Vagina (tissue), 2 donors: ENCODE data around the gene BASP1.

Experiments used
- CTCF ChIP-seq, 3 experiments: fragments of 450-650 bp in 2 of 3; fragments of 200-600 bp in 1 of 3; sonication (generic) in 1 of 3; IDR thresholded peaks; one replicate each; pipeline ENCODE4 v1.5.1; 2017 to 2019; ENCODE audit warnings: antibody characterized with exemption in 3 of 3, mild to moderate bottlenecking in 2 of 3, moderate library complexity in 2 of 3
- POLR2A ChIP-seq, 2 donors: fragments of 450-650 bp; IDR thresholded peaks; one replicate each; pipeline ENCODE4 v1.6.1; 2017; ENCODE audit warnings: antibody characterized with exemption in 2 of 2, mild to moderate bottlenecking in 2 of 2, moderate library complexity in 2 of 2
- POLR2AphosphoS5 ChIP-seq, 2 donors: sonication (generic); formaldehyde crosslinking; IDR thresholded peaks; one replicate each; pipeline ENCODE4 v1.9.0; 2017; ENCODE audit warnings: antibody characterized with exemption in 2 of 2, mild to moderate bottlenecking in 2 of 2, low read depth in 1 of 2; ENCODE audit not compliant: insufficient read depth in 1 of 2

GRCh38 chr5:17279487-17279886 is 62.1 kb downstream of the BASP1 start:
- TF ChIP-seq POLR2AphosphoS5 (IDR thresholded peaks at IDR 0.05; ENCODE audit: insufficient read depth in 1 of 2, low read depth in 1 of 2) (no peak), CTCF (IDR thresholded peaks at IDR 0.05) (no peak), POLR2A (IDR thresholded peaks at IDR 0.05) (no peak)
